HEK293T (cell line): ENCODE measurements around the gene RBMS1.

Source experiments
- CTCF ChIA-PET: fragments of 350-600 bp; formaldehyde crosslinking; extraction: SDS; loops from one replicate; lab custom pipeline; 2021; ENCODE audit warnings: antibody characterized with exemption, inconsistent platforms; lab: Yijun Ruan, JAX
- POLR2A ChIA-PET: fragments of 350-600 bp; formaldehyde crosslinking; extraction: SDS; loops from one replicate; lab custom pipeline; 2020; ENCODE audit warnings: antibody characterized with exemption, inconsistent platforms; lab: Yijun Ruan, JAX
- DNase-seq: peaks from one replicate; pipeline ENCODE4 v3.0.0; 2012; ENCODE audit warnings: mixed read lengths; ENCODE audit errors: extremely low spot score
- ARNT ChIP-seq: fragments of 450-650 bp; IDR thresholded peaks from 2 replicates; pipeline ENCODE4 v1.6.1; 2017; ENCODE audit warnings: mild to moderate bottlenecking
- BHLHE40 ChIP-seq: fragments of 450-650 bp; IDR thresholded peaks from 2 replicates; pipeline ENCODE4 v1.6.1; 2016; ENCODE audit warnings: mild to moderate bottlenecking, moderate library complexity, borderline replicate concordance
- CTBP1 ChIP-seq: fragments of 450-650 bp; IDR thresholded peaks from 2 replicates; pipeline ENCODE4 v1.6.1; 2016; ENCODE audit warnings: borderline replicate concordance
- ELF4 ChIP-seq: fragments of 450-650 bp; IDR thresholded peaks from 2 replicates; pipeline ENCODE4 v1.6.1; 2017; ENCODE audit warnings: antibody characterized with exemption
- FOXA1 ChIP-seq: fragments of 450-650 bp; IDR thresholded peaks from 2 replicates; pipeline ENCODE4 v1.6.1; 2016; ENCODE audit warnings: mild to moderate bottlenecking
- FOXK2 ChIP-seq: fragments of 450-650 bp; IDR thresholded peaks from 2 replicates; pipeline ENCODE4 v1.6.1; 2016; ENCODE audit warnings: mild to moderate bottlenecking
- FOXM1 ChIP-seq: fragments of 450-650 bp; IDR thresholded peaks from 2 replicates; pipeline ENCODE4 v1.6.1; 2017; ENCODE audit warnings: mild to moderate bottlenecking, borderline replicate concordance
- HDGF ChIP-seq: fragments of 450-650 bp; IDR thresholded peaks from 2 replicates; pipeline ENCODE4 v1.6.1; 2017; ENCODE audit warnings: antibody characterized with exemption, borderline replicate concordance
- L3MBTL2 ChIP-seq: fragments of 450-650 bp; conservative IDR thresholded peaks from 2 replicates; pipeline ENCODE4 v1.6.1; 2016; ENCODE audit warnings: mild to moderate bottlenecking
- LEF1 ChIP-seq: fragments of 450-650 bp; IDR thresholded peaks from 2 replicates; pipeline ENCODE4 v1.6.1; 2017; ENCODE audit warnings: mild to moderate bottlenecking, borderline replicate concordance
- NFRKB ChIP-seq: fragments of 450-650 bp; IDR thresholded peaks from 2 replicates; pipeline ENCODE4 v1.6.1; 2016; ENCODE audit warnings: mild to moderate bottlenecking, moderate library complexity
- SP1 ChIP-seq: fragments of 450-650 bp; IDR thresholded peaks from 2 replicates; pipeline ENCODE4 v1.6.1; 2017
- SUZ12 ChIP-seq: fragments of 450-650 bp; IDR thresholded peaks from 2 replicates; pipeline ENCODE4 v1.6.1; 2016; ENCODE audit warnings: mild to moderate bottlenecking
- TARDBP ChIP-seq: fragments of 450-650 bp; IDR thresholded peaks from 2 replicates; pipeline ENCODE4 v1.6.1; 2016
- ZNF384 ChIP-seq: fragments of 450-650 bp; IDR thresholded peaks from 2 replicates; pipeline ENCODE4 v1.6.1; 2016
- TF ChIP-seq, protein P1 (sequence below): fragments of 450-650 bp; IDR thresholded peaks from 2 replicates; pipeline ENCODE4 v1.6.1; 2016

The RBMS1 gene

DNA sequence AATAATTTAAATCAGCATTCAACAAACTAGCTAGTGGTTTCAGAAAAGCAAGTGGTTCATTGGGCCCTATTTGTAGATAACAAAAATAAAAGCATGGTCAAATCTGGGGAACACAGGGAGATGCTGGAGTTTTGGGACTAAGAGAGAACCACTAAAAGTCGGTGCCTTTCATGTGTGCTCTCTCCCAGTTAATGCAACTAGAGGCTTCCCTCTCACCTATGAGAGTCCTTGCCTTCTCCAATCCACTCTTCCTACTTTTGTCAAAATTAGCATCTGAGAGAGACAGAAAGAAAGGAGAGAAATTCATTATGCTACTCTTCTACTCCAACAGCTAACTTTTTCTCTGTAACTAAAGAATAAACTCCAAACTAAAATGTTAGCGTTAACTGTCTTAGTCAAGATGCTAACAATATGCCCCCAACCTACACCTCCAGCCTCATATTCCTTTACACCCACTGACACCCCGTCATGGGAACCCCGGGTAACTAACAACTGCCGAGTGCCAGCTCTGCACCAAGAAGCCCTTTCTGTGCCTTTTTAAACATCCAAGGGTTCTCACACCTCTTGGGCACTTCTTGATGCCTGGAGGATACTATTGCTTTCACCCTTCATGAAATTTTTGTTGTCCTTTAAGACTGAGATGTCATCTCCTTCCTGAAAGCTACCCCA lies 133.4 kb downstream of the RBMS1 start:
- no peak for TF ChIP-seq L3MBTL2
- no peak for TF ChIP-seq HDGF
- no peak for TF ChIP-seq ELF4
- TF ChIP-seq, protein P1, sequence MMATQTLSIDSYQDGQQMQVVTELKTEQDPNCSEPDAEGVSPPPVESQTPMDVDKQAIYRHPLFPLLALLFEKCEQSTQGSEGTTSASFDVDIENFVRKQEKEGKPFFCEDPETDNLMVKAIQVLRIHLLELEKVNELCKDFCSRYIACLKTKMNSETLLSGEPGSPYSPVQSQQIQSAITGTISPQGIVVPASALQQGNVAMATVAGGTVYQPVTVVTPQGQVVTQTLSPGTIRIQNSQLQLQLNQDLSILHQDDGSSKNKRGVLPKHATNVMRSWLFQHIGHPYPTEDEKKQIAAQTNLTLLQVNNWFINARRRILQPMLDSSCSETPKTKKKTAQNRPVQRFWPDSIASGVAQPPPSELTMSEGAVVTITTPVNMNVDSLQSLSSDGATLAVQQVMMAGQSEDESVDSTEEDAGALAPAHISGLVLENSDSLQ = no peak
- no peak for TF ChIP-seq NFRKB
- TF ChIP-seq SP1 = no peak
- TF ChIP-seq ZNF384 = no peak
- no peak for TF ChIP-seq ARNT
- TF ChIP-seq LEF1 = no peak
- TF ChIP-seq FOXA1 = no peak
- TF ChIP-seq FOXK2 = no peak
- no peak for TF ChIP-seq FOXM1
- TF ChIP-seq TARDBP = no peak
- no peak for TF ChIP-seq BHLHE40
- TF ChIP-seq CTBP1 = no peak
- TF ChIP-seq SUZ12 = no peak
- ChIA-PET CTCF (no interaction called here), POLR2A (no interaction called here)
- DNase-seq = no peak

DNA sequence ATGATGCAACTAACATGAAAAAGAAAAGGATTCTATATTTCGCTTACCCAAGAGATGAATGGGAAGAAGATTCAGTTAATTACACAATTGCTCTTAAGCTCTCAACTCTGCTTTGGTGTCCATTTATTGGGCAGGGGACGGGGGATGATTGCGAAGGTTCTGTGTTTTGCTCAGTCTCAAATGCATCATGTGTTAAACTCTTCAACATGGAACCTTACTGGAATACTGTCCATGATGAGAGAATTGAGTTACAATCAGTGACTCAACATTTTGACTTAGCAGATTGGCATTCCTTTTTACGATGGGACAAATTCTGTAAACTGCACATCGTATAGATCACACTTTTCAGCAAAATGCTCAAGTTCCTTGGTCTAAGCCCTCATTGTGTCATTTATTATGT lies 135.6 kb downstream of the RBMS1 start:
- CTCF ChIA-PET = no interaction called here
- POLR2A ChIA-PET = no interaction called here
- no peak for DNase-seq
- no peak for TF ChIP-seq ELF4
- no peak for TF ChIP-seq CTBP1
- TF ChIP-seq FOXA1 = no peak

DNA sequence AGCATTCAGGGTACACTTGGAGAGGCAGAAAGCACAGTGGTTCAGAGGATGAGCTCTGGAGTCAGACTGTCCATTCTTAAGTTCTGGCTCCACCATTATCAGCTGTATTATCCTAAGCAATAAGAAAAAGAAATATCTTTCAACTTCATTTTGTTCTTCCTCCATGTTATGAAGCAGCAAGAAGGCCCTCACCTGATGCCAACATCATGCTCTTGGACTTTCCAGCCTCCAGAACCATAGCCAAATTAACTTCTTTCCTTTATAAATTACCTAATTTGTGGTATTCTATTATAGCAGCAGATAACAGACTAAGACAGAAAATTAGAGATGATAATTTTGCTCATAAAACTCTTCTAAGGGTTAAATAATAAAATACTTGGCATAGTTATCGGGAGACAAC lies 137.1 kb downstream of the RBMS1 start:
- no peak for TF ChIP-seq CTBP1
- DNase-seq = no peak
- ChIA-PET POLR2A (no interaction called here), CTCF (no interaction called here)

GRCh38 chr2:160355080-160355479 lies 138.5 kb downstream of the RBMS1 start:
- TF ChIP-seq HDGF = no peak
- TF ChIP-seq ARNT = no peak
- TF ChIP-seq, protein P1 = no peak
- no peak for TF ChIP-seq CTBP1
- no peak for TF ChIP-seq SUZ12
- TF ChIP-seq LEF1 = no peak
- no peak for TF ChIP-seq ZNF384
- no peak for TF ChIP-seq SP1
- no peak for TF ChIP-seq TARDBP
- TF ChIP-seq L3MBTL2 = no peak
- no peak for TF ChIP-seq BHLHE40
- CTCF ChIA-PET = no interaction called here
- POLR2A ChIA-PET = no interaction called here
- no peak for DNase-seq

GRCh38 chr2:160354677-160355076 lies 138.9 kb downstream of the RBMS1 start:
- POLR2A ChIA-PET = no interaction called here
- CTCF ChIA-PET = no interaction called here
- no peak for DNase-seq

GRCh38 chr2:160353813-160354212 lies 139.8 kb downstream of the RBMS1 start:
- no peak for DNase-seq
- TF ChIP-seq FOXA1 (no peak), ZNF384 (no peak), L3MBTL2 (no peak), SUZ12 (no peak), ELF4 (no peak), ARNT (no peak), CTBP1 (no peak), HDGF (no peak)
- POLR2A ChIA-PET = no interaction called here
- CTCF ChIA-PET = interaction anchor here (1.1 kb wide), 1 partner anchor 64 kb away, joined by 3 read pairs; no protein-coding TSS in a partner anchor

More at GRCh38 chr2:160354677-160355076, 138.9 kb downstream of the RBMS1 start:
- no peak for TF ChIP-seq ARNT
- TF ChIP-seq NFRKB = no peak
- no peak for TF ChIP-seq ZNF384
- no peak for TF ChIP-seq TARDBP
- no peak for TF ChIP-seq L3MBTL2
- TF ChIP-seq FOXK2 = no peak
- TF ChIP-seq ELF4 = no peak

- POLR2A ChIA-PET = no interaction called here
- DNase-seq = peak; percentile 26
- CTCF ChIA-PET = interaction anchor here (1.1 kb wide), 1 partner anchor 65 kb away, joined by 3 read pairs; no protein-coding TSS in a partner anchor
- no peak for TF ChIP-seq FOXK2
Observed at GRCh38 chr2:160353166-160353565, 140.4 kb downstream of the RBMS1 start.

DNA sequence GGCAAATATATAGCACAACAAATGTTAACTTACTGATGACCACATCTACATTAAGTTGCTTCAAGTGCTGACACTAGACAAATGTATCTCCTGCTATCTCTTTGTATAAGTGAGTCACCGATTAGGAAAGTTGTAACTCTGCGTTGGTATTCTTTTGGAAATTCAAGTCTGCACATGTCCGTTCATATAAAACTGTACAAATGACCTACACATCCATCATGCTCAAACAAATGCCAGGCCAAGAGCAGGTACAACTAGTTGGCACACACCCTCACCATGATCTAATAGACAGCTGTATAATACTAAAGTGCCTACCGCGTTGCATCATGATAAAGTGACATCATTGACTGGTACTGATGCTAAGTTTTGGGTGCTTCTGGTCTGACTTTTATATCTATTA lies 141.1 kb downstream of the RBMS1 start:
- DNase-seq = no peak
- POLR2A ChIA-PET = no interaction called here
- TF ChIP-seq BHLHE40 (no peak), TARDBP (no peak), L3MBTL2 (no peak), CTBP1 (no peak), ZNF384 (no peak), ELF4 (no peak), FOXK2 (no peak), SUZ12 (no peak), LEF1 (no peak), NFRKB (no peak), HDGF (no peak), FOXA1 (no peak), SP1 (no peak), ARNT (no peak)
- TF ChIP-seq, protein P1 = no peak
- CTCF ChIA-PET = no interaction called here
